Measurements from ENCODE around the gene SAMHD1.

GRCh38 chr20:36917240-36917639 lies 34.3 kb downstream of the SAMHD1 start:
- TF ChIP-seq CTCF (IDR thresholded peaks at IDR 0.05) (no peak), POLR2A (IDR thresholded peaks at IDR 0.05; ENCODE audit: low read length) (no peak), FOSL2 (IDR thresholded peaks at IDR 0.05) (no peak), FOSL2 (CRISPR knock-in tag; IDR thresholded peaks at IDR 0.05) (no peak), ESRRA (IDR thresholded peaks at IDR 0.05; ENCODE audit: borderline replicate concordance, low read length) (no peak)

All from A549 (cell line).